Vagina (tissue), 2 donors: ENCODE results near the gene MAP3K9.

Source experiments
- CTCF ChIP-seq, 3 experiments: fragments of 450-650 bp in 2 of 3; fragments of 200-600 bp in 1 of 3; sonication (generic) in 1 of 3; IDR thresholded peaks; one replicate each; pipeline ENCODE4 v1.5.1; 2017 to 2019; ENCODE audit warnings: antibody characterized with exemption in 3 of 3, mild to moderate bottlenecking in 2 of 3, moderate library complexity in 2 of 3
- POLR2AphosphoS5 ChIP-seq, 2 donors: sonication (generic); formaldehyde crosslinking; IDR thresholded peaks; one replicate each; pipeline ENCODE4 v1.9.0; 2017; ENCODE audit warnings: antibody characterized with exemption in 2 of 2, mild to moderate bottlenecking in 2 of 2, low read depth in 1 of 2; ENCODE audit not compliant: insufficient read depth in 1 of 2

- no peak for TF ChIP-seq POLR2AphosphoS5 (IDR thresholded peaks at IDR 0.05; ENCODE audit: insufficient read depth in 1 of 2, low read depth in 1 of 2)
- no peak for TF ChIP-seq CTCF (IDR thresholded peaks at IDR 0.05)
Observed at GRCh38 chr14:70742316-70742715, 67.0 kb downstream of the MAP3K9 start.
